ENCODE results near the gene KBTBD8. TPM values are rescaled to one million over a fixed set of nuclear protein-coding genes. Genes with fewer than 3 reads are reported as not detected.

KBTBD8 gene
- total RNA-seq: 45.4 and 53.3 TPM in 2 replicates

- POLR2A ChIA-PET: interaction anchor here (0.5 to 3.7 kb wide), 20 partner anchors 8 to 657 kb away, joined by 3 to 112 read pairs (median 6); partner anchors contain the start of gene SUCLG2
- Mint-ChIP-seq H3K4me3 (peak within 1 kb of the TSS; percentile 88), H3K9me3 (no peaks in the 10 kb centered on the region), H3K27me3 (peaks cover 3% of the 10 kb centered on the region), H3K27ac (peak within 1 kb of the TSS; percentile 93), H3K36me3 (ENCODE audit: low read depth) (peaks cover 27% of the 10 kb centered on the region), H3K4me1 (peaks cover 47% of the 10 kb centered on the region)
- intact Hi-C loops (cut with micrococcal nuclease): loop anchor here (1.0 to 5.0 kb wide), 7 partner anchors 8 to 778 kb away; partner anchors contain the start of genes LRIG1 and SUCLG2
- peak; percentile 88 for DNase-seq
- TF ChIP-seq, protein P1, sequence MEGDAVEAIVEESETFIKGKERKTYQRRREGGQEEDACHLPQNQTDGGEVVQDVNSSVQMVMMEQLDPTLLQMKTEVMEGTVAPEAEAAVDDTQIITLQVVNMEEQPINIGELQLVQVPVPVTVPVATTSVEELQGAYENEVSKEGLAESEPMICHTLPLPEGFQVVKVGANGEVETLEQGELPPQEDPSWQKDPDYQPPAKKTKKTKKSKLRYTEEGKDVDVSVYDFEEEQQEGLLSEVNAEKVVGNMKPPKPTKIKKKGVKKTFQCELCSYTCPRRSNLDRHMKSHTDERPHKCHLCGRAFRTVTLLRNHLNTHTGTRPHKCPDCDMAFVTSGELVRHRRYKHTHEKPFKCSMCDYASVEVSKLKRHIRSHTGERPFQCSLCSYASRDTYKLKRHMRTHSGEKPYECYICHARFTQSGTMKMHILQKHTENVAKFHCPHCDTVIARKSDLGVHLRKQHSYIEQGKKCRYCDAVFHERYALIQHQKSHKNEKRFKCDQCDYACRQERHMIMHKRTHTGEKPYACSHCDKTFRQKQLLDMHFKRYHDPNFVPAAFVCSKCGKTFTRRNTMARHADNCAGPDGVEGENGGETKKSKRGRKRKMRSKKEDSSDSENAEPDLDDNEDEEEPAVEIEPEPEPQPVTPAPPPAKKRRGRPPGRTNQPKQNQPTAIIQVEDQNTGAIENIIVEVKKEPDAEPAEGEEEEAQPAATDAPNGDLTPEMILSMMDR (IDR thresholded peaks at IDR 0.05): no peak
- CTCF ChIA-PET: interaction anchor here (0.8 to 2.9 kb wide), 7 partner anchors 10 to 116 kb away, joined by 3 to 14 read pairs (median 3); no protein-coding TSS in a partner anchor
- ATAC-seq (ENCODE audit: low read depth): peak; percentile 88
Observed at GRCh38 chr3:66998113-66998903, at the start of gene KBTBD8. TSS of gene KBTBD8 (plus strand) at chr3:66998307. CDS start at chr3:66998356, 49 bp downstream.

DNA sequence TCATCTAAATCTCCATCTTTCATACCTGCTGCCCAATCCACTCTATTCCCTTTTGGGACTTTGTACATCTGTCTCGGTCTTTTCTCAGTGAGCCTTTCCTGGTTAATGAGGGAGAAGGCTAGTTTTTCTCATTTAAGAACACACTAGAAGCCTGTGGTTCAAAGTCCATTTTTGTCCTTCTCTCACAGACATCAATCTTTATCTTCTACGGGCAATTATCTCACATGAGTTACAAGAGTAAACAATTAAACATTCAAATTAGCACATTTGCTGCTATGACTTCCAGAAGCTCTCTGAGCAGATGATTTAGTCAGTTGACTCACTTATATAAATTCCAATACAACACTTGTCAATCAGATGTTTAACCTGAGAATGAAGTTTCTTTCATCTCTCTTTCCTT, 49.3 kb upstream of the KBTBD8 start:
- TF ChIP-seq, protein P1 (IDR thresholded peaks at IDR 0.05): no peak
- Mint-ChIP-seq H3K4me3 (no peak overlapping the region), H3K9me3 (no peaks in the 10 kb centered on the region), H3K27me3 (no peaks in the 10 kb centered on the region), H3K36me3 (ENCODE audit: low read depth) (no peaks in the 10 kb centered on the region), H3K27ac (no peak overlapping the region), H3K4me1 (no peaks in the 10 kb centered on the region)
- ATAC-seq (ENCODE audit: low read depth) (no peak), DNase-seq (no peak)
- POLR2A ChIA-PET: no interaction called here
- CTCF ChIA-PET: no interaction called here
- intact Hi-C loops (cut with micrococcal nuclease): no loop called here

DNA sequence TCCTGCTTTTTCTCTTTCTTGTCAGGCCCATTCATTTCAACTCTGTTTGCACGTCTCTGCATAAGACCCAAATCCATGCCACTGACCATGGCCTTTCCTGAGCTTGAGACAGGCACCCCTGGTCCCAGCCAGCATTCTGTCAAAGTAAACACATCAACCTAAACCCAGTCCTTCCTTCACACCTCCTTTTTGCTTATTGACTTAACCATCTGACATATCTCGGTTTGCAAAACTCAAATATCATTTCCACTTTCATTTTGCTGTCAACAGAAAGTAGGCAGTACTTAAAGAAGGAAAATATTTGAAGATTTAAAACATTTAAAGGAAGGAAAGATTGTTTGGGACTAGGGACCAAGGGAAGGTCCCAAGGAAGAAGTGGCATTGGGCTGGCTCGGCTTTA, 48.2 kb upstream of the KBTBD8 start:
- no peaks in the 10 kb centered on the region for H3K4me1 Mint-ChIP-seq
- TF ChIP-seq, protein P1 (IDR thresholded peaks at IDR 0.05): no peak
- H3K36me3 Mint-ChIP-seq (ENCODE audit: low read depth): no peaks in the 10 kb centered on the region
- H3K27ac Mint-ChIP-seq: no peak overlapping the region
- no peaks in the 10 kb centered on the region for H3K27me3 Mint-ChIP-seq
- ATAC-seq (ENCODE audit: low read depth) (no peak), DNase-seq (no peak)
- intact Hi-C loops (cut with micrococcal nuclease): no loop called here
- H3K9me3 Mint-ChIP-seq: no peaks in the 10 kb centered on the region
- POLR2A ChIA-PET: no interaction called here
- CTCF ChIA-PET: no interaction called here
- H3K4me3 Mint-ChIP-seq: no peak overlapping the region

DNA sequence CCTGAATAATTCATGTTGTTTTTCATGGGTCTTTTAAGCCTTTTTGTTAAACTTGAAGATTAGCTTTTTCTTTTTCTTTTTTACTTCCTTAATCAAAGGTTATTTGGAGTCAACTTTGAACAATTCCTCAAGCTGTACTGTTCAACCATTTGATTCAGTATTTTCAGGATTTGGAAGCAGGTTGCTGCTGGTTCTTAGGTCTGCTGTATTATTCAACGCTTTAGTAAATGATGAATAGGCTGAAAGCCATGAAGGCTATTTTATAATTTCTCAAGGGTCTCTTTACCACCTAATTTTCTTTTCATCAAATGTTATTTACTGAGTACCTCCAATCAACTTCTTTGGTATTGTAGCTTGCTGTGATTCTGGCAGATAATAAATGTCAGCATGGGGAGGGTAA, 45.8 kb upstream of the KBTBD8 start:
- TF ChIP-seq, protein P1 (IDR thresholded peaks at IDR 0.05): no peak
- H3K4me3 Mint-ChIP-seq: no peak overlapping the region
- H3K36me3 Mint-ChIP-seq (ENCODE audit: low read depth): no peaks in the 10 kb centered on the region
- no peak overlapping the region for H3K27ac Mint-ChIP-seq
- no peaks in the 10 kb centered on the region for H3K9me3 Mint-ChIP-seq
- ATAC-seq (ENCODE audit: low read depth): no peak
- CTCF ChIA-PET: interaction anchor here (1.3 kb wide), 1 partner anchor 13 kb away, joined by 6 read pairs; no protein-coding TSS in a partner anchor
- DNase-seq: no peak
- H3K27me3 Mint-ChIP-seq: no peaks in the 10 kb centered on the region
- intact Hi-C loops (cut with micrococcal nuclease): no loop called here
- POLR2A ChIA-PET: no interaction called here
- H3K4me1 Mint-ChIP-seq: no peaks in the 10 kb centered on the region

- Mint-ChIP-seq H3K36me3 (ENCODE audit: low read depth) (no peaks in the 10 kb centered on the region), H3K4me1 (no peaks in the 10 kb centered on the region), H3K9me3 (no peaks in the 10 kb centered on the region), H3K4me3 (no peak overlapping the region), H3K27ac (no peak overlapping the region), H3K27me3 (peaks cover 2% of the 10 kb centered on the region)
- intact Hi-C loops (cut with micrococcal nuclease): no loop called here
- ChIA-PET POLR2A (no interaction called here), CTCF (no interaction called here)
- TF ChIP-seq, protein P1 (IDR thresholded peaks at IDR 0.05): no peak
- DNase-seq: no peak
- ATAC-seq (ENCODE audit: low read depth): no peak
Observed at GRCh38 chr3:66953934-66954445, 44.1 kb upstream of the KBTBD8 start.

Measured in activated B cell treated with CpG ODN at 0.5 μM for 24 hours (primary cell).